Body of pancreas (tissue), 4 donors: Measurements from ENCODE around the gene LRRC37B.
"Not testable (repeated sequence)": the region's sequence is repeated elsewhere in the genome, so short reads cannot be mapped to it uniquely, and the experiment has no call there.

Source experiments
- CTCF ChIP-seq, 7 experiments: fragments of 450-650 bp in 4 of 7; fragments of 200-600 bp in 3 of 7; sonication (generic) in 3 of 7; IDR thresholded peaks; one replicate each; pipeline ENCODE4 v1.5.1; 2016 to 2019; ENCODE audit warnings: antibody characterized with exemption in 7 of 7
- POLR2A ChIP-seq, 3 donors: fragments of 450-650 bp; IDR thresholded peaks; one replicate each; pipeline ENCODE4 v1.6.1; 2016; ENCODE audit warnings: antibody characterized with exemption in 3 of 3, mild to moderate bottlenecking in 2 of 3

- TF ChIP-seq CTCF, POLR2A (IDR thresholded peaks at IDR 0.05): not testable (repeated sequence)
These were observed 54.7 kb downstream of the LRRC37B start for GRCh38 chr17:32061840-32062239.
